Measurements from ENCODE around the gene KRTAP9-1.

- TF ChIP-seq CTCF (IDR thresholded peaks at IDR 0.05) (no peak), POLR2A (IDR thresholded peaks at IDR 0.05) (no peak), EP300 (IDR thresholded peaks at IDR 0.05) (no peak)
Measured at GRCh38 chr17:41168121-41168520, 21.6 kb upstream of the KRTAP9-1 start, which contains the start of gene KRTAP4-3.

Data from stomach (tissue), 4 donors.